Transverse colon (tissue), 4 donors: ENCODE results near the gene HNRNPL. TPM values are rescaled to one million over a fixed set of nuclear protein-coding genes. Genes with fewer than 3 reads are reported as not detected.
"Not testable (repeated sequence)": the region's sequence is repeated elsewhere in the genome, so short reads cannot be mapped to it uniquely, and the experiment has no call there.

Experiments used
- DNase-seq: peaks from one replicate; pipeline ENCODE4 v3.0.0-alpha.2; 2019
- H3K27ac ChIP-seq, 4 donors: fragments of 200-600 bp; sonication (generic); 2 replicates each; pipeline ENCODE4 v1.5.1; 2016 to 2018; ENCODE audit warnings: inconsistent platforms in 4 of 4
- H3K27me3 ChIP-seq: fragments of 200-600 bp; sonication (generic); 2 replicates; pipeline ENCODE4 v1.5.1; 2017; ENCODE audit warnings: inconsistent platforms
- H3K36me3 ChIP-seq, 4 donors: fragments of 200-600 bp; sonication (generic); 2 replicates each; pipeline ENCODE4 v1.5.1; 2017 to 2019; ENCODE audit warnings: inconsistent platforms in 4 of 4
- H3K4me1 ChIP-seq, 4 donors: fragments of 200-600 bp; sonication (generic); 2 replicates each; pipeline ENCODE4 v1.5.1; 2017 to 2020; ENCODE audit warnings: inconsistent platforms in 4 of 4
- H3K4me3 ChIP-seq, 4 donors: fragments of 200-600 bp; sonication (generic); 1 replicate in 1 of 4; 2 replicates in 3 of 4; pipeline versions ENCODE4 v1.5.1 to v1.6.1; 2017 to 2019; ENCODE audit warnings: inconsistent platforms in 4 of 4
- H3K9me3 ChIP-seq, 2 donors: fragments of 200-600 bp; sonication (generic); 2 replicates each; pipeline ENCODE4 v1.5.1; 2017 to 2019; ENCODE audit warnings: inconsistent platforms in 2 of 2
- EP300 ChIP-seq: sonication (generic); formaldehyde crosslinking; IDR thresholded peaks from one replicate; pipeline ENCODE4 v1.6.1; 2017; ENCODE audit warnings: antibody characterized with exemption, low read depth
- POLR2A ChIP-seq: fragments of 450-650 bp; IDR thresholded peaks from one replicate; pipeline ENCODE4 v1.6.1; 2016; ENCODE audit warnings: antibody characterized with exemption, mild to moderate bottlenecking, moderate library complexity
- POLR2AphosphoS5 ChIP-seq, 3 donors: sonication (generic); formaldehyde crosslinking; IDR thresholded peaks; one replicate each; pipeline ENCODE4 v1.6.1; 2016; ENCODE audit warnings: antibody characterized with exemption in 3 of 3
- WGBS, 2 donors: methylation state at CpG; one replicate each; pipeline ENCODE4 v1.1.5; 2018; ENCODE audit warnings: low coverage in 1 of 2; 5-methylcytosine and 5-hydroxymethylcytosine counted together
- in situ Hi-C, 4 donors: fragments of 200-750 bp; cut with MboI; loops; one replicate each; pipeline versions ENCODE4 v1.15.0 to v1.15.1; 2017; ENCODE audit warnings: low sequenced_read_pairs in 3 of 4, low pct_ligation_motif_present in 1 of 4, low pct_unique_long_range_greater_than_20kb in 1 of 4
- intact Hi-C: fragments of 100-400 bp; cut with DNase I; formaldehyde crosslinking; loops from one replicate; pipeline ENCODE4 v1.15.1; 2023; ENCODE audit warnings: low total_unique reads
- total RNA-seq, 4 donors: library from RNA; depleted of rRNA; stranded (reverse); fragments of >200 nt; gene quantifications; one replicate each; pipeline ENCODE4 v1.1.0, GENCODE V29; 2016
- TF ChIP-seq, protein P1 (sequence below), 5 experiments: fragments of 200-600 bp in 3 of 5; fragments of 450-650 bp in 2 of 5; sonication (generic) in 3 of 5; IDR thresholded peaks; 1 replicate in 2 of 5; 2 replicates in 3 of 5; pipeline ENCODE4 v1.5.1; 2016 to 2017; ENCODE audit warnings: antibody characterized with exemption in 5 of 5, inconsistent platforms in 3 of 5, mild to moderate bottlenecking in 2 of 5, moderate library complexity in 1 of 5

Gene HNRNPL
- total RNA-seq, 4 donors from 2014 or later: 139 to 200 (median 174) TPM

DNA sequence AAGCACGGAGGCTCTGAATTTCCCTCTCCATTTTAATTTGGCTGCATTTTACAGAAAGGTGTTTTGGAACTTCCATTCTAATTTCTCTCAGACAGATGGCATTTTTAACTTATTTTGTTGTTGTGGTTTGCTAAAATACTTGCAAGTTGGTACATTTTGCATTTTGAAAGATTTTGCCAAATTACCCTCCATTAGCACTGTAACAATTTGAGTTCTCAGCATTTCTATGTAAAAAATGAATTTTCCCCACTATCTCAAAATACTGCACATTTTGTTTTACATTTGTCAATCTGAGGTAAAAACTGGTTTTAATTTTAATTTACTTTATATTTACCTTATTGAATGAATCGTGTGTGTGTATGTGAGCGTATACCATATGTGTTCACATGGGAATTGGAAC lies 7.0 kb upstream of the HNRNPL start:
- no peak for DNase-seq

DNA sequence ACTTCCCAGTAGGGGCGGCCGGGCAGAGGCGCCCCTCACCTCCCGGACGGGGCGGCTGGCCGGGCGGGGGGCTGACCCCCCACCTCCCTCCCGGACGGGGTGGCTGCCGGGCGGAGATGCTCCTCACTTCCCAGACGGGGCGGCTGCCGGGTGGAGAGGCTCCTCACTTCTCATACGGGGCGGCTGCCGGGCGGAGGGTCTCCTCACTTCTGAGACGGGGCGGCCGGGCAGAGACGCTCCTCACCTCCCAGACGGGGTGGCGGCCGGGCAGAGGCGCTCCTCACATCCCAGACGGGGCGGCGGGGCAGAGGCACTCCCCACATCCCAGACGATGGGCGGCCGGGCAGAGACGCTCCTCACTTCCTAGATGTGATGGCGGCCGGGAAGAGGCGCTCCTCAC lies 6.0 kb upstream of the HNRNPL start:
- H3K9me3 ChIP-seq, H3K27ac ChIP-seq, in situ Hi-C loops, intact Hi-C loops, H3K27me3 ChIP-seq, H3K36me3 ChIP-seq, DNase-seq, H3K4me3 ChIP-seq: not testable (repeated sequence)
- H3K4me1 ChIP-seq: peaks cover under 1 to 33% (median 16%) of the 10 kb centered on the region in 4 donors
- WGBS, 2 donors: 93% methylated on average over 27 of the region's 37 CpGs; no CpG with 5 or more reads in 1 of the 2 donors

More for the DNA sequence above, 7.0 kb upstream of the HNRNPL start:
- Histone ChIP-seq H3K4me1 (peaks cover 2 to 32% (median 13%) of the 10 kb centered on the region in 4 donors), H3K27ac (peak overlapping the region in 3 of 4 donors; percentile 29 to 58 (median 29)), H3K27me3 (no peaks in the 10 kb centered on the region), H3K36me3 (no peaks in the 10 kb centered on the region), H3K4me3 (no peak overlapping the region), H3K9me3 (no peaks in the 10 kb centered on the region)
- in situ Hi-C loops: no loop called here
- intact Hi-C loops: no loop called here
- WGBS, 2 donors: 74 to 86% methylated on average over 3 of the region's 3 CpGs
- TF ChIP-seq, protein P1, sequence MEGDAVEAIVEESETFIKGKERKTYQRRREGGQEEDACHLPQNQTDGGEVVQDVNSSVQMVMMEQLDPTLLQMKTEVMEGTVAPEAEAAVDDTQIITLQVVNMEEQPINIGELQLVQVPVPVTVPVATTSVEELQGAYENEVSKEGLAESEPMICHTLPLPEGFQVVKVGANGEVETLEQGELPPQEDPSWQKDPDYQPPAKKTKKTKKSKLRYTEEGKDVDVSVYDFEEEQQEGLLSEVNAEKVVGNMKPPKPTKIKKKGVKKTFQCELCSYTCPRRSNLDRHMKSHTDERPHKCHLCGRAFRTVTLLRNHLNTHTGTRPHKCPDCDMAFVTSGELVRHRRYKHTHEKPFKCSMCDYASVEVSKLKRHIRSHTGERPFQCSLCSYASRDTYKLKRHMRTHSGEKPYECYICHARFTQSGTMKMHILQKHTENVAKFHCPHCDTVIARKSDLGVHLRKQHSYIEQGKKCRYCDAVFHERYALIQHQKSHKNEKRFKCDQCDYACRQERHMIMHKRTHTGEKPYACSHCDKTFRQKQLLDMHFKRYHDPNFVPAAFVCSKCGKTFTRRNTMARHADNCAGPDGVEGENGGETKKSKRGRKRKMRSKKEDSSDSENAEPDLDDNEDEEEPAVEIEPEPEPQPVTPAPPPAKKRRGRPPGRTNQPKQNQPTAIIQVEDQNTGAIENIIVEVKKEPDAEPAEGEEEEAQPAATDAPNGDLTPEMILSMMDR (IDR thresholded peaks at IDR 0.05): no peak
- no peak for TF ChIP-seq EP300
- no peak for TF ChIP-seq POLR2AphosphoS5 (IDR thresholded peaks at IDR 0.05)
- TF ChIP-seq POLR2A: no peak

DNA sequence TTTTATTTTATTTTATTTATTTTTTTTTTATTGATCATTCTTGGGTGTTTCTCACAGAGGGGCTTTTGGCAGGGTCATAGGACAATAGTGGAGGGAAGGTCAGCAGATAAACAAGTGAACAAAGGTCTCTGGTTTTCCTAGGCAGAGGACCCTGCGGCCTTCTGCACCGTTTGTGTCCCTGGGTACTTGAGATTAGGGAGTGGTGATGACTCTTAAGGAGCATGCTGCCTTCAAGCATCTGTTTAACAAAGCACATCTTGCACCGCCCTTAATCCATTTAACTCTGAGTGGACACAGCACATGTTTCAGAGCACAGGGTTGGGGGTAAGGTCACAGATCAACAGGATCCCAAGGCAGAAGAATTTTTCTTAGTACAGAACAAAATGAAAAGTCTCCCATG lies 5.2 kb upstream of the HNRNPL start:
- H3K9me3 ChIP-seq, H3K27ac ChIP-seq, intact Hi-C loops, DNase-seq, H3K27me3 ChIP-seq, in situ Hi-C loops, H3K4me3 ChIP-seq, H3K36me3 ChIP-seq: not testable (repeated sequence)
- H3K4me1 ChIP-seq: peaks cover 0 to 28% (median 14%) of the 10 kb centered on the region in 4 donors
- 69% methylated on average over 3 of the region's 3 CpGs; no CpG with 5 or more reads in 1 of the 2 donors for WGBS, 2 donors

DNA sequence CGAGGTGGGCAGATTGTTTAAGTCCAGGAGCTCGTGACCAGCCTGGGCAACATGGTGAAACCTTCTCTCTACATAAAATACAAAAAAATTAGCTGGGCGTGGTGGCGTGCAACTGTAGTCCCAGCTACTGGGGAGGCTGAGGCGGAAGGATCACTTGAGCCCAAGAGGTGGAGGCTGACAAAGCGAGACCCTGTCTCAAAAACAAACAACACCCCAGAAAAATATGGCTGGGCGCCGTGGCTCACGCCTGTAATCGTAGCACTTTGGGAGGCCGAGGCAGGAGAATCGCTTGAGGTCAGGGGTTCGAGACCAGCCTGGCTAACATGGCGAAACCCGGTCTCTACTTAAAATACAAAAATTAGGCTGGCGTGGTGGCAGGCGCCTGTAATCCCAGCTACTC lies 3.4 kb upstream of the HNRNPL start:
- peak overlapping the region; percentile 98 to 100 (median 100) for H3K27ac ChIP-seq
- H3K4me3 ChIP-seq: peak overlapping the region in 1 of 4 donors; percentile 90
- DNase-seq: no peak
- no peaks in the 10 kb centered on the region for H3K36me3 ChIP-seq
- no peaks in the 10 kb centered on the region for H3K27me3 ChIP-seq
- H3K9me3 ChIP-seq: no peaks in the 10 kb centered on the region
- TF ChIP-seq, protein P1 (IDR thresholded peaks at IDR 0.05): no peak
- TF ChIP-seq EP300 (no peak), POLR2AphosphoS5 (IDR thresholded peaks at IDR 0.05) (no peak), POLR2A (no peak)
- in situ Hi-C loops: no loop called here
- WGBS, 2 donors: 83% methylated on average over 17 of the region's 17 CpGs; no CpG with 5 or more reads in 1 of the 2 donors
- intact Hi-C loops: no loop called here
- H3K4me1 ChIP-seq: peaks cover 4 to 27% (median 17%) of the 10 kb centered on the region in 4 donors

DNA sequence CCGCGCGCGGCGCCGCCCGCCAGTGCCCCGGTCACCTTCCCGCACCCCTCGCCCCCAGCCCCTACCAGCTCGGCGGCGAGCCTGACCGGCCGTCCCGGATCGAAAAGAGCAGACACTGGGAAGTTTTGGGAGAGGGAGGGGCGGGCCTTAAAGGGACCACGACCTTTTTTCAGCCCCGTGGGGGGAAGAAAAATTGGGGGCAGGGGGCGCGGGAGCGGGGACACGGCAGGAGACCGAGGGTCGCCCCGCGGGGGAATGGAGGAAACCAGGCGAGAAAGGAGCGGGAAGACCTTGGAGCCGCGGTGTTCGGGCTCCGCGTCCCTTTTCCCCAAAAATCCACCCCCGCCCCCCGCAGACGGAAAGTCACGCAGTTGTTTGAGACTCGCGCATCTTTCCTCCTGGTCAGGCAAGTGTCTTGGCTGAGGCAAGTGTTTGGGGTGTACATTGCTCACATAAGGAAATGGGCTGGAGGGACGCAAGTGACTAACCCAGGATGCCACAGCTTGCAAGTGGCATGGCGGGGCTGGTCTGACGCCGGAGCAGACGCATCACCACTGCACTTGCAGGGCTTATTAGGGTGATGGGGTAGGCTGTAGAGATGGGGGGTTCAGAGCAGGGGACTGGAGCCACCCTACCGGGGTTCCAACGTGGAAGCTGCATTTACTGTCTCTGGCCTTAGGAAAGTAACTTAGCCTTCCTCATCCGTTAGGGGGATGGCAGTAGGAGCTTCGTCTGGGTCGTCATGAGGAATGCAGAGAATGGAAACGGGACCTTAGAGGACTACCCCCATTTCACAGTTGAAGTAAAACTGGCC lies 2.7 kb upstream of the HNRNPL start:
- Histone ChIP-seq H3K27me3 (no peaks in the 10 kb centered on the region), H3K9me3 (no peaks in the 10 kb centered on the region), H3K4me3 (peak overlapping the region; percentile 69 to 90 (median 88)), H3K4me1 (peaks cover 9 to 31% (median 25%) of the 10 kb centered on the region in 4 donors), H3K27ac (peak overlapping the region; percentile 98 to 100 (median 100)), H3K36me3 (peaks cover 0 to 4% (median 0%) of the 10 kb centered on the region in 4 donors)
- peak; percentile 65 for DNase-seq
- in situ Hi-C loops: no loop called here
- no peak for TF ChIP-seq EP300
- TF ChIP-seq, protein P1 (IDR thresholded peaks at IDR 0.05): no peak
- peak; percentile 63 for TF ChIP-seq POLR2A
- peak in 2 of 3 donors; percentile 7 to 40 for TF ChIP-seq POLR2AphosphoS5 (IDR thresholded peaks at IDR 0.05)
- WGBS, 2 donors: 3% methylated on average over 42 of the region's 52 CpGs; no CpG with 5 or more reads in 1 of the 2 donors
- intact Hi-C loops: loop anchor here (1.0 kb wide), 1 partner anchor 21 kb away; the partner anchor contains the start of gene ECH1
